Gastrocnemius medialis (tissue), 4 donors: Measurements from ENCODE around the gene SLC35G1.

Experiments used
- POLR2A ChIP-seq, 2 donors: fragments of 450-650 bp; IDR thresholded peaks; one replicate each; pipeline ENCODE4 v1.6.1; 2017; ENCODE audit warnings: antibody characterized with exemption in 2 of 2, mild to moderate bottlenecking in 2 of 2, moderate library complexity in 2 of 2
- TF ChIP-seq, protein P1 (sequence below), 5 experiments: fragments of 450-650 bp in 3 of 5; fragments of 200-600 bp in 2 of 5; sonication (generic) in 2 of 5; IDR thresholded peaks in 4 of 5; conservative IDR thresholded peaks in 1 of 5; 1 replicate in 4 of 5; 2 replicates in 1 of 5; pipeline ENCODE4 v1.5.1; 2016 to 2019; ENCODE audit warnings: antibody characterized with exemption in 5 of 5, mild to moderate bottlenecking in 3 of 5, moderate library complexity in 3 of 5

DNA sequence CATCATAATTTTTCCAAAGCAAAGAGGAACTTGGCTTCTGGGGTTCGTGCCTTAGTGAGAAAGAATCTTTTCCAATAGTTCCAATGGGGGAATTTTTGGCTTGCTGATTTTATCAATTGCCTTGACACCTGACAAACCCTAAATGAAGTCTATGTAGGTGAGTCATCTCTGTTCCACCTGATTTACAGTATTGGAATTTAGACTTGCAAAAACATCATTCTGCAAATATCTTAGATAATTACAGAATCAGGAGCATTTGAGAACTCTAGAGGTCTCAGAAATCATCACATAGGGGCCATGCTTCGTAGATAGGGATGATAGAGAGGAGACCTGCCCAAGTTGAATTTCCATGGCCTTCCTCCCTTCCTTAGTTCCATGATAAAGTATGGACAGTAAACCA is 9.3 kb downstream of the SLC35G1 start:
- TF ChIP-seq, protein P1, sequence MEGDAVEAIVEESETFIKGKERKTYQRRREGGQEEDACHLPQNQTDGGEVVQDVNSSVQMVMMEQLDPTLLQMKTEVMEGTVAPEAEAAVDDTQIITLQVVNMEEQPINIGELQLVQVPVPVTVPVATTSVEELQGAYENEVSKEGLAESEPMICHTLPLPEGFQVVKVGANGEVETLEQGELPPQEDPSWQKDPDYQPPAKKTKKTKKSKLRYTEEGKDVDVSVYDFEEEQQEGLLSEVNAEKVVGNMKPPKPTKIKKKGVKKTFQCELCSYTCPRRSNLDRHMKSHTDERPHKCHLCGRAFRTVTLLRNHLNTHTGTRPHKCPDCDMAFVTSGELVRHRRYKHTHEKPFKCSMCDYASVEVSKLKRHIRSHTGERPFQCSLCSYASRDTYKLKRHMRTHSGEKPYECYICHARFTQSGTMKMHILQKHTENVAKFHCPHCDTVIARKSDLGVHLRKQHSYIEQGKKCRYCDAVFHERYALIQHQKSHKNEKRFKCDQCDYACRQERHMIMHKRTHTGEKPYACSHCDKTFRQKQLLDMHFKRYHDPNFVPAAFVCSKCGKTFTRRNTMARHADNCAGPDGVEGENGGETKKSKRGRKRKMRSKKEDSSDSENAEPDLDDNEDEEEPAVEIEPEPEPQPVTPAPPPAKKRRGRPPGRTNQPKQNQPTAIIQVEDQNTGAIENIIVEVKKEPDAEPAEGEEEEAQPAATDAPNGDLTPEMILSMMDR (IDR thresholded peaks at IDR 0.05 in 4 of 5, conservative IDR thresholded peaks at IDR 0.05 in 1 of 5): no peak
- no peak for TF ChIP-seq POLR2A (IDR thresholded peaks at IDR 0.05)
